ENCODE measurements around the gene CLCN4.

CLCN4 gene

DNA sequence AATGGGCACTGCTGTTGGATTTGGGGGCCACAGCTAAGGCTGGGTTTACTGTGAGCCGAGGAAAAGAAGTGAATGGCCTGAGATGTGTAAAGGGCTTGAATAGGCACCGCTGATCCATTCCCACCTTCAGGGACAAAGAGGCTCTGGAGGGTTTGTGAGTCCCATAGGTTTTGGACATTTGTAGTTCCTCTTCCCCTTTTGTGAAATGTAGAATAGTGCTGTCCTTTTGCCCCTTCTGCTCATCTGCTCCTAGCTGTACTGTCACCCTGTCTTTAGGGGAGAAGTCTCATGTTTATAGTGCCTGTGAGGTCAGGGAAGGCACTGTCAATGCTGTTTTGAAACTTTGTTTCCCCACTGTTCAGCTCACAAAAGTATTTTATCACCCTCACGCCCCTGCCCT is 26.4 kb upstream of the CLCN4 start:
- DNase-seq: no peak

GRCh38 chrX:10133980-10134676 is 22.6 kb upstream of the CLCN4 start:
- no peak for DNase-seq

DNA sequence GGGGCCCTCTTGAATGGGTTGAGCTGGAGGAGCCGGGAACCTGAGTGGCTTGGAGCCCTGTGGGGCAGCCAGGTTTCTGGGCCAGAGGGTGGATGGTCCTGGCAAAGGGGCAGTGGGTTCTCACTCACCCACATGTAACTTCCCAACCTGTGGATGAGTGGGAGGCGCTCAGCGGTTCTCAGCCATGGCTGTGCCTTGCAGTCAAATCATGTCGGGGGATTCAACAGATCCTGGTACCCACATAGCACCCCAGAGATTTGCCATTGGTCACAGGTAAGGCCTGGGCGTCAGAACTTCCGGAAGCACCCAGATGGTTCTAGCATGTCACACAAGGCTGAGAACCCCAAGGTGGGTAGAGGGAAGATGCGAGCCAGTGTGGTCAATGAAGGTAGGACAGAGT is 21.9 kb upstream of the CLCN4 start:
- no peak for DNase-seq

GRCh38 chrX:10135561-10136399 is 21.0 kb upstream of the CLCN4 start:
- no peak for DNase-seq

DNA sequence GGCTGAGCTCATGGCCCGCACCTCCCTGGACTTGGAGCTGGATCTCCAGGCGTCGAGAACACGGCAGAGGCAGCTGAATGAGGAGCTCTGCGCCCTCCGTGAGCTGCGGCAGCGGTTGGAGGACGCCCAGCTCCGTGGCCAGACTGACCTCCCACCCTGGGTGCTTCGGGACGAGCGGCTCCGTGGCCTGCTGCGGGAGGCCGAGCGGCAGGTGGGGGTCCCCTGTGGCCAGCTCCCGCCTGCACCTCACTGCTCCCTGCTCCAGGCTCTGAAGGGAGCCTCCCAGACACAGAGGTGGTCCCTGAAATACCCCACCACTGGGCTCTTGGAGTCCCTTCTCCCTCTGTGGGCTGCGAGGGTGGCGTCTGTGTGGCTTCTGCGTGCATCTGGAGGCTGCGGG is 18.0 kb upstream of the CLCN4 start:
- DNase-seq: no peak

GRCh38 chrX:10140264-10140663 is 16.5 kb upstream of the CLCN4 start:
- DNase-seq: no peak

- DNase-seq: no peak
These were observed 14.7 kb upstream of the CLCN4 start for GRCh38 chrX:10142041-10142599.

DNA sequence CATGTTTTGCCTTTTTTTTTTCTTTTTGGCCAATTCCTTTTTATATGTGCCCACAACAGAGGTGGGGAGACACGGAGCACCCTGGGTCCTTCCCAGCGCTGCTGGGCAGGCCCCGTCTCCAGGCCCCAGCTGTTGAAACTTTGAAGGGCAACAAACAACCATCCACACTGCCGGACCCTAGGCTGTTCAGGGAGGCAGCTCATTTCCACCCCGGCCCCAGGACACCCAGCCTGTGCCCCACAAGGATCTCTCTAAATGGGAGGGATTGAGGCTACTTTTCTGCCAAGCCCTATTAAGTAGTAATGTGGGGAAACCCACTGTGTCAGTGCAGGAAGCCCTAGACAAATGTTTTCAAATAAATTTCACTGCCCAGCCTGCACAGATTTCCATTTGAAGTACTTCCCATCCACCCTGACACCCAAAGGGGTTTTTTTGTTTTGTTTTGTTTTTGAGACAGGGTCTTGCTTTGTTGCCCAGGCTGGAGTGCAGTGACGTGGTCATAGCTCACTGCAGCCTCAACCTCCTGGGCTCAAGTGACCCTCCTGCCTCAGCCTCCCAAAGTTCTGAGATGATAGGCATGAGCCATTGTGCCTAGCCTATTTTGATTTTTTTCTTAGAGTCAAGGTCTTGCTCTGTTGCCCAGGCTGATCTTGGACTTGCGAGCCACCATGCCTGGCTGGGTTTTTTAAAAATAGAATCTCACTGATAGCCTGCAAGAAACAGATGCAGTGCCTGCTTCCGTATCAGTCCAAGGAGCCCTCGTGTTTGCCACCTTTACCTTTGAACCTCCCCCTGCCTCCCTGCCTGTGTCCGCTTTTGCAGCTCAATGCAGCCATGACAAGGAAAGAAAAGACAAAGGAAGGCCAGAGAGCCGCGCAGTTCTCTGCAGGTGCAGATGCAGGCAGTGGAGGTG is 13.4 kb upstream of the CLCN4 start:
- DNase-seq: no peak

DNA sequence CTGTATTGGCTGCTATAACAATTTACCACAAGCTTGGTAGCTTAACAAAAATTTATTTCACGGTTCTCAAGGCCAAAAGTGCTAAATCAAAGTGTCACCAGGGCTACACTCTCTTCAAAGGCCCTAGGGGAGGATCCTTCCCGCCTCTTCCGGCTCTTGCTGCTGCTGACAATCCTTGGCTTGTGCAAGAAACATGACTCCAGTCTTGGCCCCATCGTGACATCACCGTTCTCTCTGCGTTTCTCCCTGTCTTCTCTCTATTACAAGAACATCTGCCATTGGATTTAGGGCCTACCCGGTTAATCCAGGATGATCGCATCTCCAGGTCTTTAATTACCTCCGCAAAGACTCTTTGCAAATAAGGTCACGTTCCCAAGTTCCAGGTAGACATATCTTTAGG is 10.4 kb upstream of the CLCN4 start:
- DNase-seq: no peak

- no peak for DNase-seq
These were observed 4.7 kb upstream of the CLCN4 start for GRCh38 chrX:10152086-10152485.

DNA sequence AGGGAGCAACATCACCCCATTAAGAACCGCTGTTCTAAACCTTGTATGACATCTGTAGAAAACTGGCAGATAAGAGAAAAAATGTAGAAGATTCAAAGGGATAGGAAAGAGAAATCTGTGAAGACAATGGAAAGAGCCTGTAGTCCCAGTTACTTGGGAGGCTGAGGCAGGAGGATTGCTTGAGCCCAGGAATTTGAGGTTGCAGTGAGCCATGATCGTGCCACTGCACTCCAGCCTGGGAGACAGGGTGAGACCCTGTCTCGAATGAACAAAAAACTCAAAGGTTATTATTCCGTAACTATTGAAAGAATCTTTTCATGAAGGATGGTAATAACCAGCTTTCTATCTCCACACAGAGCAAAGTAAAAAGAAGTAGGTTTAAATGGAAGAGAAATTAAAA is 1.6 kb upstream of the CLCN4 start:
- no peak for DNase-seq

DNA sequence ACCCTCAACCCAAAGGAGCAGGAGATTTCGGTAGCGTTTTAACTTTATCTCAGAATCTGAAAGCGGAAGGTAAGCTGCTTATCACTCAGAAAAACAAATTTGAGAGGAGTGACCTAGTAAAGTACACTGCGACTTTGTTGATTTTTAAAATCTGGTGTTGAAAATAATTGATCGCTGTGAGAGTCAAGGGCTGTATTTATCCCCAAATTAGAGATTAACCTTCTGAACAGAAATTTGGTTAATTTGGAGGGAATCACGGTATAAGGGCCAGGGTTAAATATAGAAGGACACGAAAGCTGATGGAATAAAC is 212 bp downstream of the CLCN4 start:
- DNase-seq: no peak

- no peak for DNase-seq
These were observed 768 bp downstream of the CLCN4 start for GRCh38 chrX:10157543-10157942.

DNA sequence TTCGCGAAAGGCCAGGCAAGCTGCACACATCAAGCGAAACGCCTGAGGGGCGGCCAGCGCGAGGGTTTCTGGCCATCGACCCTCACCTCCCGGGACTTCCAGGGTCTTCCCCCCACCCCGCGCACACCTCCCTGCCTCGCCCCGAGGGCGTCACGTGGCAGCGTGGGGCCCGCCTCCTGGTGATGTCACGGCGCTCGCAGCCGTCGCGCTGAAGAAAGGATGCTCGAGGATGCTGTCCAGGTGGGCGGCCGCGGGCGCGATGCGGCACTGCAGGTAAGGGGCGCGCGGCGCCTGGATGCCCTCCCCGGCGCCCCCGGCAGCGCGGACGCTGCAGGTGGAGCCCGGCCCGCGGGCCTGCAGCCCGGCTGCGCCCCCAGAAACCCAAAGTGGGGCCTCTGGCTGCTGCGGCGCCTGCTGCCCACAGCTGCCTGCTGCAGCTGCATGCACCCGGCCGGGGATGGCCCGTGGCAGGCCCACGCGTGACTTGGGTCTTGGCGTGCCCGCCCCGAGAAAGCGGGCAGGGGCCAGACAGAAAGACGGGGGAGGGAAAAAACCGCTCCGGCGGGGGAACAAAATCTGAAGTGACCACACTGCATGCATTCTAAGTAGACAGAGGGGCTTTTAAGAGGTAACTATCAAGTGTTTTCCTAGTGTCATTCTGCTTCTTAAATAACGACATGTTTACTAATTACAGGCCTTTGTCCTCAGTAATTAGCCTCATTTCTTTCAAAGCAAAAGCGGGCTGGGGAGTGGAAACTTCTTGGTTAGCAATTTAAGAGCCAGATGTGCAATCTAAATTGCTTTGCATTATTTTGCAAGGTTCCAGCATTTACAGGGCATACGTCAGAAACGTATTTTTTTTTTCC is 1.7 kb downstream of the CLCN4 start:
- DNase-seq: no peak

DNA sequence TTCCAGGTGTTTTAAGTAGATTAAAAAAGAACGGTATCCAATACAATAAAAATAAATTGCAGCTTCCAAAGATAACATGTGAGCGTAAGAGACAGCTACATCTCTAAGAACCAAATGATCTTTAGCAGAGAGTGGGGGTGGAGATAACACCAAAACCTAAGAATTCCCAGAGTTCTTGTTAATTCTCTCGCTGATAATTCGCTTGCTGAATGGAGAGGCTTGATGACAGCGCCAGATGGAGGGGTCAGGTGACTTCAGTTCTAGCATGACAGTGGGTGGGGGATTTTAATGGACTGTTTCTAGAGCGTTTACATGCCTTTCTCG is 2.3 kb downstream of the CLCN4 start:
- DNase-seq: no peak

DNA sequence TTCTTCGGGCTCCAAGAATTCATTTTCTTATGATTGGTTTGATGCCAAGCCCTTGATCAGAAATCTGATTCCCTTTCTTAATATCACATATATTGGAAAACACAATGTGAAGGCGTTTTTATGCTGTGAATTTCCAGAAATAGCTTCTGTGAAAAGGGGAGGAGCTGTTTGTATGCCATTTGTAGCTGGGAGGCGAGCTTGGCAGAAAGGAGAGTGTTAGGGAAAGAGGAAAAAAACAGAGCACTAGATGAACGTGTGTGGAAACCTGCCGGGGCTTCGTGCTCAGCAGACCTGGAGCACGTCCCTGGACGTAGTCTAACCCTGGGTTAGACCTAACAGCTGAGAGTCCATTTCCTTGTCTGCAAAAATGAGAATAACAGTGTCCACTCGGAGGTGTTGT is 3.4 kb downstream of the CLCN4 start:
- DNase-seq: no peak

DNA sequence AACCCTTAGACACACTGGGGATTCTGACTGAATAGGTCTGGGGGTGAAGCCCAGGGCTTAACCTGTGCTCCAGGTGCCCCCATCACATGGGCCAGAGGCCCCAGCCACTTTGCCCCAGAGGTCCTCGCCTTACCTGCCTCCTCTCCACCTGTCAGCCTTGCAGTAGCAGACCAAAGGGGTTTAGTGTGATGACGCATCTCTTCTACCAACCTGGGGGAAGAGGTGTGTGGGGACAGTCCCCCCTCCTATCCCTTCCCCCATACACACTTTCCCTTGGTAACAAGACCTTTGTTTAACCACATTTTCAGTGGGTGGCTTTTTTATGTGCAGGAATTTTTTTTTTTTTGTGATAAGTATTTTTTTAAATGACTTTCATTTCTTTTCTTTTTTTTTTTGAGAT is 6.3 kb downstream of the CLCN4 start:
- no peak for DNase-seq

GRCh38 chrX:10164879-10165278 is 8.1 kb downstream of the CLCN4 start:
- DNase-seq: no peak

DNA sequence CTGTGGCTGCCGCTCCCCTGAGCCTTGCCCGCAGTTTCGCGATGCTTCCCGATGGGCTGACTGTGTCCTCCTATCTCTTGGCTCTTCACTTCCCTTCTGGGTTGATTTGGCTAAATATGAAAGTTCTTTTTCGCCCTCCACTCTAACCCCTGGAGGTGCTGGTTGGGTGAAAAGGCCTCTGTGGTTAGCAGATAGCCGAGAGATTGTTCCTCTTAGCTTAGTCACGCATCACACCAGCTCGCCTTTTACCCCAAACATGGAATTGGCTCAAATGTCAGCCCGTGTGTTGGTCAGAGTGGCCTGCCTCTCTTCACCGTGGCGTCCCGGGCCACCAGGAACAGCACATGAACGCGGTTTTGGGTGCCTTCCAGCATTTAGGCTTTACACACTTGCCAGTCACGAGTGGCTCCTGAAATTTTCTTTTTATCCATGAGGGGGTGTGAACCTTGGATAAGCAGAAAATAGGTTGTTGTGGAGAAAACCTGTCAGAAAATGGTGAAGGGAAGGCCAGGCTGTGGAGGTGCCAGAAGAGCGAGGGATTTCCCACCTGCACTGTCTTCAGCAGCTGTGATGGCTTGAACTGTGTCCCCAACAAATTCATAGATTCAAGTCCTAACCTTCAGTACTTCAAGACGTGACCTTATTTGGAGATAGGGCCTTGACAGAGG is 8.9 kb downstream of the CLCN4 start:
- no peak for DNase-seq

DNA sequence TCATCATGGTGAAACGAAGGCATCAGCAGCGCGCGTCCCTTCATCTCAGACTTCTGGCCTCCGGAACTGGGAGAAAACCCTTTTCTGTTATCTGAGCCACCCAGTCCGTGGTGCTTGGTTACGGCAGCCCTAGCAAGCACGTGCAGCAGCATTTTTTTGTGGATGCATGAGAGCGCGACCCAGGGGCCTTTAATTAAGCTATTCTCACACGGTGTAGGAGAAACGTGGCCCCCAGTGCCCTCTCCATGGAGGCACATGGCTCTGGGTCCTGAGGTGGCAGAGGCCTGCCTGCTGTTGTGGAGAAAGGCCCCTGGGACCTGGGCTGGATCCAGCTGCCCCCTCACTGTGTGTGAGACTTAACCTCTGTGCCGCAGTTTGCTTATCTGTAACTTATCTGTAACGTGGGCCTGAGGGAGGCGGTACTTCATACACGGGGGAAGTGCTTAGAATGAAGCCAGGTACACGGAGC is 9.5 kb downstream of the CLCN4 start:
- no peak for DNase-seq

- no peak for DNase-seq
These were observed 10.0 kb downstream of the CLCN4 start for GRCh38 chrX:10166731-10167151.

- no peak for DNase-seq
These were observed 10.8 kb downstream of the CLCN4 start for GRCh38 chrX:10167573-10167972.

All from CD4-positive, alpha-beta T cell treated with Interleukin-4 for 1 hour (primary cell).